Sigmoid colon (tissue), 4 donors: ENCODE data around the gene C2.

Experiments used
- CTCF ChIP-seq, 4 experiments: fragments of 450-650 bp in 3 of 4; fragments of 200-600 bp in 1 of 4; IDR thresholded peaks; one replicate each; pipeline ENCODE4 v1.5.1; 2016 to 2019; ENCODE audit warnings: antibody characterized with exemption in 4 of 4, mild to moderate bottlenecking in 3 of 4, moderate library complexity in 2 of 4
- EP300 ChIP-seq, 4 donors: sonication (generic); formaldehyde crosslinking; IDR thresholded peaks; one replicate each; pipeline ENCODE4 v1.6.1; 2017; ENCODE audit warnings: antibody characterized with exemption in 4 of 4

- TF ChIP-seq CTCF (IDR thresholded peaks at IDR 0.05) (no peak), EP300 (IDR thresholded peaks at IDR 0.05) (no peak)
These were observed 40.4 kb downstream of the C2 start for GRCh38 chr6:31967926-31968320.
